ENCODE measurements around the gene HS3ST1. TPM values are rescaled to one million over a fixed set of nuclear protein-coding genes. Genes with fewer than 3 reads are reported as not detected.
A peak's percentile ranks its signal among the peaks of the same experiment; 100 is the strongest.

The HS3ST1 gene
- total RNA-seq, 1 donor from 2014 or later, result 0.23 TPM

DNA sequence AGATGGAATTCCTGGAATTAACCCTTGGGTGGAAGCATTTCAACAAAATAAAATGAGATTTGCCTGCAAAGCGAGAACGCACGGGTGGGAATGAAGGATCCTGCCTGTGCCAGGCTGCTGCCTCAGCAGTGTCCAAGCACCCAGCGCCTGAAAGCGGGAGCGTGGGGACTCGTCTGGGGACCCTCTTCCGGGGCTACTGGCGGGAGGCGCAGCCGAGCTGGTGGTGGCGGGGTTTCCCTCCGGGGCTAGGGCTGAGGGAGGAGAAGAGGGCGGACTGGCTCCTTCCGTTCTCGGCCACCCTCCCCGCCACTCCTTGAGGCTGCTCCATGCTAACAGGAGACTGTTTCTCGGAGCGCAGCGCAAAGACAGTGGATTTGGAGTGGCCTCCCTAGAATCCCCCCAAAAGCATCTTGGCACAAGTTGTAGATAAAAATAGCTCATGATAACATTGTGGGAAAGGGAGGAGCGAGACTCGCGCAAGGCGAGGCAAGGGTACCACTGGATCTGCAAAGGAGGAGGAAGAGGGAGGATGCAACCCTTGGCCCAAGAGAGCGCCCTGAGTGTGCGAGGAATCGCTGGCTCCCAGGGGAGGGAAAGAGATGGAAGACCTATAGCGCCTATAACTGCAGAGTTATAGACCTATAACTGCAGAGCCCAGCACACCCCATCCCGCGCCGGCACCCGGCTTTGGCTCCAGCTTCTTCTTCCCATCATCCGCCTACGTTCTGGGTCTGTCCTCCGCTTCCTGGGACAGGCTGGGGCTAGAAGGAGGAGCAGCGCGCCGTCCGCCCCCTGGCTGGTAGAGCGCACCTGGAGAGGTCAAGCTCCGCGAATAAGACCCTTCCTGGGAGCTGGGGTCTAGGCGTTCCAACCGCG lies 1.3 kb downstream of the HS3ST1 start:
- Mint-ChIP-seq H3K27me3 (peaks cover 48% of the 10 kb centered on the region), H3K36me3 (ENCODE audit: low read depth) (no peaks in the 10 kb centered on the region), H3K27ac (no peak overlapping the region), H3K4me3 (peak overlapping the region; percentile 70), H3K4me1 (peaks cover 8% of the 10 kb centered on the region), H3K9me3 (no peaks in the 10 kb centered on the region)
- intact Hi-C loops (cut with micrococcal nuclease), result loop anchor here (10.0 kb wide), 1 partner anchor 693 kb away; no protein-coding TSS in a partner anchor
- DNase-seq, result no peak

DNA sequence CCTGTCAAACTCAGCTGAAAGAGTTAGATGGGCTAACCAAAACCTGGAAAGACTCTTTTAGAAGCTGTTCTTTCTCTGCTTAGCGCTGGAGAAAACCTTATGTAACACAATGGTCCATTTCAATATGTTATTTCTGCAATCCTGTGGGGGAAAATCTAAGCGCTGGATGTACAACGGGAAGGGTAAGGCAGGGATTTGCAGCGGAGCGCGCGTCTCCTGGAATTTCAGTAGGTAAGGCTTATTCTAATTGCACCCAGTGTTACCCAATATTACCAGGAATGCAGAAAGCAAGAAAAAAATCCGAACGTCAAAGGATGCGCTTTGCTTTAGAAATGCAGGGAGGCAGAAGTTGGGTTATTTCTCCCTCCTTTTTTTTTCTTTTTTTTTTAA lies 2.0 kb downstream of the HS3ST1 start:
- Mint-ChIP-seq H3K27ac (no peak overlapping the region), H3K4me3 (peak overlapping the region; percentile 28), H3K4me1 (peaks cover 8% of the 10 kb centered on the region), H3K36me3 (ENCODE audit: low read depth) (no peaks in the 10 kb centered on the region), H3K9me3 (no peaks in the 10 kb centered on the region), H3K27me3 (peaks cover 44% of the 10 kb centered on the region)
- DNase-seq, result no peak
- intact Hi-C loops (cut with micrococcal nuclease), result loop anchor here (10.0 kb wide), 1 partner anchor 692 kb away; no protein-coding TSS in a partner anchor

DNA sequence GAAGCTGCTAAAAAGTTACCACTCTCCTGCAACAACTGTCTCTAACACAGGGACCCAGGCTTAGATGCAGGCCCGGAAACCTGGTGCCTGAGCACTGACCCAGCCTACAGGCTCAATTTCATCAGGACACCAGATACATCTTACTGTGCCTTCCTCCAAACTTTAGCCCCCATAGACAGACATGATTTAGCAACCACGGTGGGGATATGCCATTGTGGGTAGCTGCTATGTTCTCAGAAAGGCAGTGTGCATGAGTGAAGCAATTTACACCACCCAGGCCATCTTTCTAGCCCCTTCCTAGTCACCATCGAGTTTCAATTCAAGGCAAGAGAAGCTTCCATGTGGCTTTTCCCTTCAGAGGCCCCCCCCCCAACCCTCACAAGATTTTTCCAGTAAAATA lies 2.7 kb downstream of the HS3ST1 start:
- Mint-ChIP-seq H3K27me3 (peaks cover 37% of the 10 kb centered on the region), H3K27ac (no peak overlapping the region), H3K9me3 (no peaks in the 10 kb centered on the region), H3K36me3 (ENCODE audit: low read depth) (no peaks in the 10 kb centered on the region), H3K4me3 (no peak overlapping the region), H3K4me1 (peaks cover 8% of the 10 kb centered on the region)
- intact Hi-C loops (cut with micrococcal nuclease), result loop anchor here (10.0 kb wide), 1 partner anchor 691 kb away; no protein-coding TSS in a partner anchor
- DNase-seq, result no peak

DNA sequence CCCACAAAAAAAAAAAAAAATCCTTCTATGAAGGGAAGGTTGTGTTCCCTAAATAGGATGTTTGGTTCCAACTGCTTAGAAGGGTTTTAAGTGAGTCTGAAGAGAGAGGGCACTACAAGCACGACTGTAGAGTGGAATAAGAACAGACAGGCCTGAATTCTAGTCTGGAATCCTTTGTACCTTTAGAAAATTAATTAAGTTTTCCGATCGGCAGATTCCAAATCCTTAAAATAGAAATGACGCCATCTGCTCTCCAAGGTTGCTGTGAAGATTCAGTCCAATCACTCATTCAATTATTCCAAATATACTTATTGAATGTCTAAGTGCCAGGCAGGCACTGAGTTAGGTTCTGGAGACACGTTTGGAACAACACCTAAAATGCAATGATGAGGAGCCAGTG lies 3.8 kb downstream of the HS3ST1 start:
- no peak overlapping the region for H3K27ac Mint-ChIP-seq
- intact Hi-C loops (cut with micrococcal nuclease), result loop anchor here (1.0 to 10.0 kb wide), 3 partner anchors 690 to 870 kb away; no protein-coding TSS in a partner anchor
- peaks cover 8% of the 10 kb centered on the region for H3K4me1 Mint-ChIP-seq
- H3K4me3 Mint-ChIP-seq, result no peak overlapping the region
- no peak for DNase-seq
- H3K27me3 Mint-ChIP-seq, result peaks cover 30% of the 10 kb centered on the region
- H3K36me3 Mint-ChIP-seq (ENCODE audit: low read depth), result no peaks in the 10 kb centered on the region
- H3K9me3 Mint-ChIP-seq, result no peaks in the 10 kb centered on the region

DNA sequence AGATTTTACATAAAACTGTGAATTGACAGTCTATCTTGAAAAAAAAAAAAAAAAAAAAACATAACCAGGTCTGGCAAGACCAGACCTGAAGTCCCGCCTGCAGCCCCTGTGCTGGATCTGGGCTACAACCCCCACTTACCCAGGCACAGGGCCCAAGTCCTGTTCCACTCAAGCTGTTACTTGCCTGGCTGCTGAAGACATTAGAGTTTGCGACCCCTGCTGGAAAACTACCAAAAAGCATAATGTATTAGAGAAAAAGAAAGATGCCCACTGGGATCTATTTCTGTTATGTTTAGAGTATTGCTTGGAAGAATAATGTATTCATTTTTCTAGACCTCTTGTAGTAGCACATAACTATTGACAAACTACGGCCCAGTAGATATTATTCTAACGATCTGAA lies 4.7 kb downstream of the HS3ST1 start:
- Mint-ChIP-seq H3K4me3 (no peak overlapping the region), H3K27ac (no peak overlapping the region), H3K9me3 (no peaks in the 10 kb centered on the region), H3K4me1 (peaks cover 5% of the 10 kb centered on the region), H3K27me3 (peaks cover 23% of the 10 kb centered on the region), H3K36me3 (ENCODE audit: low read depth) (no peaks in the 10 kb centered on the region)
- intact Hi-C loops (cut with micrococcal nuclease), result loop anchor here (1.0 to 10.0 kb wide), 3 partner anchors 689 to 869 kb away; no protein-coding TSS in a partner anchor
- DNase-seq, result peak; percentile 71

DNA sequence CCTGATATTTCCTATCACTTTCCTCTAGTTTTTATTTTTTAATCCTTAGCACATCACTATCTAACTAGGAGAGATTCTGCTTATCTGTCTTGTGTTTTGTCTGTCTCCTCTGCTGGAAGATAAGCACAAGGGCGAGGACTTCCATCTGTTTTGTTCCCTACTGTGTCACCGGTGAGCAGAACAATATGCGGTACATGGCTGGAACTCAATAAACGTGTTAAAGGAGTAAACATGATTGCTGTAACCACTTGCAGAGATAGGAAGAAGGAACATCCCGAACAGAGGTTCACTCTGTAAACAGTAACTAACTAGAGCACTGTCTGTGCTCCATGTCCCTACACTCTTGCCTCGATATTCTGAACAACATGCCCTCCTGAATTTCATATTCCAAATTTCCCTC lies 5.2 kb downstream of the HS3ST1 start:
- Mint-ChIP-seq H3K27ac (no peak overlapping the region), H3K4me1 (peaks cover 5% of the 10 kb centered on the region), H3K36me3 (ENCODE audit: low read depth) (no peaks in the 10 kb centered on the region), H3K27me3 (peaks cover 23% of the 10 kb centered on the region), H3K9me3 (no peaks in the 10 kb centered on the region), H3K4me3 (no peak overlapping the region)
- DNase-seq, result no peak
- intact Hi-C loops (cut with micrococcal nuclease), result loop anchor here (10.0 kb wide), 1 partner anchor 689 kb away; no protein-coding TSS in a partner anchor

DNA sequence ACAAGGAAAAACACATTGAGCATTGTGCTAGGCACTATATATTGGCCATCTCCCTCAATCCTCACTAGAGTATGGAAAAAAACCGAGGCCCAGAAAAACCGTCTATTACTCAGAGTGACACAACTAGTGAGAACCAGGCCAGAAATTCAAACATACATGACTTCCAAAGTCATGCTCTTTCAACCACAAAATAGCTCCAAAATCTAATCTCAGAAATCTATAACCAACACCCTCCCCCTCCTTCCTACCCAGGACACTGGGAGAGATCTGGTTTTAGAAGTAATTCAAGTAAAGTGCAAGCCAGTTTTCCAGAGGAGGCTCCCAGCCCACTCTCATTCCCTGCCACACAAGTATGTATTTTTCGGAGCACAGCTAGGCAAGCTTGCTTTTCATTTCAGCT lies 7.6 kb downstream of the HS3ST1 start:
- Mint-ChIP-seq H3K27ac (no peak overlapping the region), H3K4me3 (no peak overlapping the region), H3K4me1 (no peaks in the 10 kb centered on the region), H3K27me3 (peaks cover 6% of the 10 kb centered on the region), H3K9me3 (no peaks in the 10 kb centered on the region), H3K36me3 (ENCODE audit: low read depth) (no peaks in the 10 kb centered on the region)
- intact Hi-C loops (cut with micrococcal nuclease), result loop anchor here (10.0 kb wide), 1 partner anchor 686 kb away; no protein-coding TSS in a partner anchor
- DNase-seq, result no peak

DNA sequence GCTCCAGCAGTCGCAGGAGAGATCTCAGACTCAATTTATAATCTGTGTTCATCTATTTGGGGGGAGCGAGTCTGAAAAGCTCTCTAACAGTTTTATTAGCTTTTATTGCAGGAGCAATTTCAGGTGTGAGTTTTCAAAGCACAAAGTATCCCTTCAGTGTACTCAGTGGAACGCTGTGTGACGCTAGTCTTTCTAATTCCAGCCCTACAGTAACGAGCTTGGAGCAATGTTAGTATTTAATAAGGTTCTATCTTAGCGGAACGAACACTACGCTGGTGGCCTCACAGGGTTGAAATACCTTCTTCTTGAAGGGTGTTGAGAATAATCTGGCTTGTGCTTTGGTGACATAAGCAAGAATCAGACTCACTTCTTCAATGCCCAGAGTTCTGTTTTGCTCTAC lies 8.4 kb downstream of the HS3ST1 start:
- Mint-ChIP-seq H3K4me1 (no peaks in the 10 kb centered on the region), H3K27me3 (peaks cover 4% of the 10 kb centered on the region), H3K4me3 (no peak overlapping the region), H3K9me3 (no peaks in the 10 kb centered on the region), H3K27ac (no peak overlapping the region), H3K36me3 (ENCODE audit: low read depth) (no peaks in the 10 kb centered on the region)
- intact Hi-C loops (cut with micrococcal nuclease), result loop anchor here (10.0 kb wide), 1 partner anchor 686 kb away; no protein-coding TSS in a partner anchor
- no peak for DNase-seq

DNA sequence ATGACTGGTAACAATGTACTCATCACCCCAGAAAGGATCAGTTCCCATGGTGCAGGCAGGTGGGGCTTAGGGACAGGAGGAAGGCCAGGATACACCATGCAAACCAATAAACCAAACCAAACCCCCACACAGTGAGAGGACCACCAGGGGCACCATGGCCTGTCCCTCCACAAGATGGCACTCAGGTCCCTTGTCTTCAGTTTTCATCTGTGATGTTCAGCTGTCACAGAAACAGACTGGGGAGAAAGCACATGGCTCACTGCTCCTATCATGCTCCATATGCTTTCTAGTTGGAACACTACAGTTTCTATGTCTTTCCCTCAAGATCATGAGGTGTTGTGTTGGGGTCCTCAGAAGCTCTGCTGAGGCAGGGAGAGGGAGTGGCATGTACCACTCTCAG lies 10.1 kb downstream of the HS3ST1 start:
- no peaks in the 10 kb centered on the region for H3K36me3 Mint-ChIP-seq (ENCODE audit: low read depth)
- H3K9me3 Mint-ChIP-seq, result no peaks in the 10 kb centered on the region
- H3K4me3 Mint-ChIP-seq, result no peak overlapping the region
- no peak for DNase-seq
- no peaks in the 10 kb centered on the region for H3K4me1 Mint-ChIP-seq
- no peak overlapping the region for H3K27ac Mint-ChIP-seq
- intact Hi-C loops (cut with micrococcal nuclease), result no loop called here
- H3K27me3 Mint-ChIP-seq, result peaks cover 2% of the 10 kb centered on the region

DNA sequence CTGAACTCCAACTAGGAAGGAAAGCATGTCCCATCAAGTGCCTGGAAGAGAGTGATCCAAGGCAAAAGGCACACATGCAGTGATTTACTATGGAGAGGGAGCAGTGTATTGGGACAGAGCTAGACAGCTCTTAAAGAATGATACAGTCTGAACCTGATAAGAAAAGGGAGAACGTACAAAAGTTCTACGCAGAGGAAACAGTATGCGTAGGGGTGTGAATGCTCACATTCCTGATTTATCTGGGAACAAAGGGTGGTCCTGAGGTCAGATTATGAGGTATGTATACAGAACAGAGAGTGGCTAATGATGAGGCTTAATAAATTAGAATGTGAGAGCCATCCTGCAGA lies 12.0 kb downstream of the HS3ST1 start:
- H3K27me3 Mint-ChIP-seq, result no peaks in the 10 kb centered on the region
- H3K4me3 Mint-ChIP-seq, result no peak overlapping the region
- H3K9me3 Mint-ChIP-seq, result no peaks in the 10 kb centered on the region
- no peak for DNase-seq
- no peak overlapping the region for H3K27ac Mint-ChIP-seq
- no peaks in the 10 kb centered on the region for H3K4me1 Mint-ChIP-seq
- intact Hi-C loops (cut with micrococcal nuclease), result no loop called here
- no peaks in the 10 kb centered on the region for H3K36me3 Mint-ChIP-seq (ENCODE audit: low read depth)

DNA sequence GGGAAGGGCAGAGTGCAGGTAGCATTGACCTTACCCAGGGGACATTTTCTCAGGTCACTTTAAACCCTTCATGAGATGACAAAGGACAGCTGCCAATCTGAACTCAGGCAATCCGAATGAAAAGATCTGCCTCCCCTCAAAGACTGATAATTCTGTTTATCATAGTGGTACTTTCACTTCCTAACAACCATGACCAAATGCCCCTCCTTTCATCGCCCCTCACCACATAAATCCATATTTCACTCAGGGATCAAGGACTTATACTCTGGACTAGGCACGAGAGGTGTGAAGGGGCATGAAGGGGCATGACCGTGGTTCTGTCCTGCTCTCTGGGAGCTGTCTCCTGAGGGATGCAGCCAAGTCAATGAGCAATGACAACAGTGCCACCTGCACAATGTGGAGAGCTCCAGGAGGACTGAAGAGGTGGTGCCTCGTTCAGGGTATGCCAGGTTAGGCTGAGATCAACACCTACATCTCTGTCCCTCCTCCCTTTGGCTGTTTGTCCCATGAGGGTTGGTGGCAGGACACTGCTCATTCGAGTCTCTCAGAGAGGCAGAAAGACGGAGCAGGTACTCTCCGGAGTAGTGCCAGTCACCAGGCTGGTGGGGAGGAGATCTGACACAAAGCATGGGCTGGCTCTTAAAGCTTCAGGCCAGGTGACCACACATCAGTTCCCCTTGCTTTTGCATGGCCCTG lies 12.5 kb downstream of the HS3ST1 start:
- Mint-ChIP-seq H3K4me1 (no peaks in the 10 kb centered on the region), H3K9me3 (no peaks in the 10 kb centered on the region), H3K36me3 (ENCODE audit: low read depth) (no peaks in the 10 kb centered on the region), H3K27me3 (no peaks in the 10 kb centered on the region), H3K4me3 (no peak overlapping the region), H3K27ac (no peak overlapping the region)
- intact Hi-C loops (cut with micrococcal nuclease), result no loop called here
- DNase-seq, result peak; percentile 48

DNA sequence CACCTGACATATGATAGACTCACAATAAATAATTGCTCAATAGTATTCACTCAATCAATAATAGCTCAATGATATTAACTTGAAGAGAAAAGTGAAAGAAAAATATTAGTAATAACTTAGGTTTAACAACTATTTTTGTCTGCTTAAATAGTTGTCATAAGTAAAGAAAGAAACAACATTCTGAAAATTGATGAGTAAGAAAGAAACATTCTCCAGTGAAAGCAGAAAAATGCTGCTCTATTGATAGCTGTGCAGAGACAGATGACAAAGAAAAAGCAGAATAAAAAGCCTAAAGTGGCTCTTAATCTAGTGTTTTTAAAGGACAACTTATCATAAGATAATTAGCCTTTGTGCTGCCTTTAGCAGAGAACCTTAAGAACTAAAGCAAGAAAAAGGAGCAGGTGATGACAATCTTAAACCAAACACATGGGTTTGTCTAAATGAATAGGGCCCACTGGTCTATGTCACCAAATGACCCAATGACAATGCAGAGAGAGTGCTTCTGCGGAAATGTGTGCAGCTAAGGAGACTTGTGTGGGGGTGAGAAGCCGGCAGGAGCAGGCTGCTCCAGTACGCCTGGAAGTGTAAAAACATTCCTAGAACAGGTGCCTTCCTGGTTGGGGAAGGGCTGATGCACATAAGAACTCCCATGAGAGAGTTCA lies 13.2 kb downstream of the HS3ST1 start:
- intact Hi-C loops (cut with micrococcal nuclease), result no loop called here
- H3K4me1 Mint-ChIP-seq, result no peaks in the 10 kb centered on the region
- DNase-seq, result no peak
- no peaks in the 10 kb centered on the region for H3K9me3 Mint-ChIP-seq
- no peak overlapping the region for H3K4me3 Mint-ChIP-seq
- no peaks in the 10 kb centered on the region for H3K36me3 Mint-ChIP-seq (ENCODE audit: low read depth)
- H3K27me3 Mint-ChIP-seq, result no peaks in the 10 kb centered on the region
- no peak overlapping the region for H3K27ac Mint-ChIP-seq

DNA sequence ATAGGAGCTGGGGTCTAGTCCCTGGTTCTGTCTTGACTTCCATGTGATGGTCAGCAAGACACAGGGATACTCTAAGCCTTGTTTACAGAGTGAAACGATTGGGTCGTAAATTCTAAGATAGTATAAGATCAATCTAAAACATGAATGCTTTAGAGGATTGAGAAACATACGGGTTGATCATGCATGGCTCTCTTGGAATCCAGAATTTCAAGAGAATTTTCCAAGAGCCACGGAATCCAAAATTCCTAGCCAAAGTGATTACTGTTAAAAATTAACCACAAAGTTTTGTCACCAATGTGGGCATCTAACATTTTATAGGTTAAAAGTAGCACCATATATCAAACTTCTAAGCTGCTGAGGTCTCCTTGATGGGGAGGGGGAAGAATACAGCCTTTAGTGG lies 16.5 kb downstream of the HS3ST1 start:
- DNase-seq, result no peak
- Mint-ChIP-seq H3K36me3 (ENCODE audit: low read depth) (no peaks in the 10 kb centered on the region), H3K27me3 (peaks cover 4% of the 10 kb centered on the region), H3K4me3 (no peak overlapping the region), H3K27ac (no peak overlapping the region), H3K4me1 (no peaks in the 10 kb centered on the region), H3K9me3 (no peaks in the 10 kb centered on the region)
- intact Hi-C loops (cut with micrococcal nuclease), result no loop called here

DNA sequence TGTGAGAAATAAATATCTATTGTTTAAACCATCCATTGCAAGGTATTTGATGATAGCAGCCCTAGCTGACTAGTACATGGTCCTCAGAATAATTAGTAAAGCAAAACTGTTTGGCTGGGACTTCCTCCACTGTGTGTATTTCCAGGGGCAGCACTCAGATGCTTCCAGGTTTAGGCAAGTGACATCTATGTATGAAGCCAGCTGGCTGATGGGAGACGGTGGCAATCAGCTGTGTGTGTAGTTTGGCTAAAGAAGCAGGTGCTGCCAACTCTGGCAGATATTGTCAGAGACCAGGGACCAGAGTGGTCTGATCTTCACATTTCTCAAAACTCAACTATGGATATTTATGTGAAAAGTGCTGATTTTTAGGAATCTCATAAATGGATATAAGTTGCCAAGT lies 19.1 kb downstream of the HS3ST1 start:
- Mint-ChIP-seq H3K27me3 (peaks cover 4% of the 10 kb centered on the region), H3K4me3 (no peak overlapping the region), H3K27ac (no peak overlapping the region), H3K36me3 (ENCODE audit: low read depth) (no peaks in the 10 kb centered on the region), H3K9me3 (no peaks in the 10 kb centered on the region), H3K4me1 (no peaks in the 10 kb centered on the region)
- intact Hi-C loops (cut with micrococcal nuclease), result no loop called here
- DNase-seq, result no peak

Measured in activated CD4-positive, alpha-beta T cell treated with anti-CD3 and anti-CD28 coated beads, Interleukin-2, amount 10 ng/mL, durations not matched to agents 24 days and 14 days (primary cell).